Smooth muscle cell (in vitro differentiated cells): ENCODE measurements around the gene ZNF629. TPM values are rescaled to one million over a fixed set of nuclear protein-coding genes. Genes with fewer than 3 reads are reported as not detected.

Source experiments
- DNase-seq: peaks from one replicate; lab custom pipeline; 2025; ENCODE audit not compliant: unreplicated experiment; lab: John Stamatoyannopoulos, UW
- H2AFZ ChIP-seq: fragments of 200-600 bp; sonication (generic); 2 replicates; pipeline ENCODE4 v1.6.0; 2016; ENCODE audit warnings: antibody characterized with exemption, low read depth, mild to moderate bottlenecking
- H3F3A ChIP-seq: fragments of 200-600 bp; sonication (generic); 2 replicates; pipeline ENCODE4 v1.6.0; 2017; ENCODE audit warnings: antibody characterized with exemption, low read depth
- H3K27ac ChIP-seq: fragments of 200-600 bp; sonication (generic); 2 replicates; pipeline ENCODE4 v1.5.1; 2016; ENCODE audit warnings: low read depth, mild to moderate bottlenecking
- H3K27me3 ChIP-seq: fragments of 200-600 bp; sonication (generic); 2 replicates; pipeline ENCODE4 v1.6.1; 2016; ENCODE audit warnings: low read depth, mild to moderate bottlenecking
- H3K36me3 ChIP-seq: fragments of 200-600 bp; sonication (generic); 2 replicates; pipeline ENCODE4 v1.5.1; 2016; ENCODE audit warnings: low read depth
- H3K4me1 ChIP-seq: fragments of 200-600 bp; sonication (generic); 2 replicates; pipeline ENCODE4 v1.5.1; 2016; ENCODE audit warnings: low read depth
- H3K4me2 ChIP-seq: fragments of 200-600 bp; sonication (generic); 2 replicates; pipeline ENCODE4 v1.6.0; 2016; ENCODE audit warnings: mild to moderate bottlenecking
- H3K4me3 ChIP-seq: fragments of 200-600 bp; sonication (generic); 2 replicates; pipeline ENCODE4 v1.5.1; 2016; ENCODE audit warnings: mild to moderate bottlenecking
- H3K79me2 ChIP-seq: fragments of 200-600 bp; sonication (generic); 2 replicates; pipeline ENCODE4 v1.6.0; 2016; ENCODE audit warnings: low read depth, mild to moderate bottlenecking
- H3K9ac ChIP-seq: fragments of 200-600 bp; sonication (generic); 2 replicates; pipeline ENCODE4 v1.6.0; 2016; ENCODE audit warnings: low read depth
- H3K9me3 ChIP-seq: fragments of 200-600 bp; sonication (generic); replicated peaks from 2 replicates; pipeline ENCODE4 v1.5.1; 2016; ENCODE audit warnings: low read depth
- H4K20me1 ChIP-seq: fragments of 200-600 bp; sonication (generic); 2 replicates; pipeline ENCODE4 v1.6.0; 2016; ENCODE audit warnings: low read depth
- WGBS: methylation state at CpG from one replicate; pipeline ENCODE4 v1.1.7; 2016; ENCODE audit warnings: low lambda C conversion rate; 5-methylcytosine and 5-hydroxymethylcytosine counted together
- polyA plus RNA-seq: library from polyadenylated mRNA; unstranded; fragments of >200 nt; fragmentation: Nextera tagmentation; extraction: Ambion mirVana; gene quantifications from 2 replicates; pipeline ENCODE4 v1.2.1, GENCODE V29; 2016
- total RNA-seq: library from RNA; depleted of rRNA; stranded (reverse); fragments of >200 nt; gene quantifications from 2 replicates; pipeline ENCODE4 v1.2.3, GENCODE V29; 2014
- TF ChIP-seq, protein P1 (sequence below): fragments of 200-600 bp; sonication (generic); IDR thresholded peaks from 2 replicates; pipeline ENCODE4 v1.5.1; 2017; ENCODE audit warnings: borderline replicate concordance, mild to moderate bottlenecking, antibody characterized with exemption; ENCODE audit not compliant: insufficient read depth, poor library complexity, severe bottlenecking

ZNF629 gene
- total and polyA plus RNA-seq, 2 experiments from 2014 or later: 11.6 to 13.4 TPM

DNA sequence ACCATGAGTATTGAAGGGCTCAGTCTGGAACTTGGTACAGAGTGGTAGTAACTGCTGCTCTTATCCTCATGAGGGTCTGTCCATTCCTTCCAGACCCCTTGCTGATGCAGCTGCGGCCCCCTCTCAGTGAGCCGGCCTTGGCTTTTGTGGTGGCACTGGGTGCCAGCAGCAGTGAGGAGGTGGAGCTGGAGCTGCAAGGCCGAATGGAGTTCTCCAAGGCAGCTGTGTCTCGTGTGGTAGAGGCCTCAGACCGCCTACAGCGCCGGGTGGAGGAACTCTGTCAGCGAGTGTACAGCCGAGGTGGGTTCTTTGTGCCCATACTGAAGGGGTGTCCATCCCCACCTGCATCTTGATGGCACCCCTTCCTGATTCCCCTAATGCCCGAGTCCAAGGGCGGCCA lies 22.9 kb downstream of the ZNF629 start:
- DNase-seq: no peak
- H3K9ac ChIP-seq: no peak overlapping the region
- H3K36me3 ChIP-seq: peaks cover 8% of the 10 kb centered on the region
- TF ChIP-seq, protein P1, sequence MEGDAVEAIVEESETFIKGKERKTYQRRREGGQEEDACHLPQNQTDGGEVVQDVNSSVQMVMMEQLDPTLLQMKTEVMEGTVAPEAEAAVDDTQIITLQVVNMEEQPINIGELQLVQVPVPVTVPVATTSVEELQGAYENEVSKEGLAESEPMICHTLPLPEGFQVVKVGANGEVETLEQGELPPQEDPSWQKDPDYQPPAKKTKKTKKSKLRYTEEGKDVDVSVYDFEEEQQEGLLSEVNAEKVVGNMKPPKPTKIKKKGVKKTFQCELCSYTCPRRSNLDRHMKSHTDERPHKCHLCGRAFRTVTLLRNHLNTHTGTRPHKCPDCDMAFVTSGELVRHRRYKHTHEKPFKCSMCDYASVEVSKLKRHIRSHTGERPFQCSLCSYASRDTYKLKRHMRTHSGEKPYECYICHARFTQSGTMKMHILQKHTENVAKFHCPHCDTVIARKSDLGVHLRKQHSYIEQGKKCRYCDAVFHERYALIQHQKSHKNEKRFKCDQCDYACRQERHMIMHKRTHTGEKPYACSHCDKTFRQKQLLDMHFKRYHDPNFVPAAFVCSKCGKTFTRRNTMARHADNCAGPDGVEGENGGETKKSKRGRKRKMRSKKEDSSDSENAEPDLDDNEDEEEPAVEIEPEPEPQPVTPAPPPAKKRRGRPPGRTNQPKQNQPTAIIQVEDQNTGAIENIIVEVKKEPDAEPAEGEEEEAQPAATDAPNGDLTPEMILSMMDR: no peak
- H4K20me1 ChIP-seq: peaks cover 8% of the 10 kb centered on the region
- H3F3A ChIP-seq: peaks cover 8% of the 10 kb centered on the region
- 97% methylated on average over 11 of the region's 11 CpGs for WGBS
- H3K4me3 ChIP-seq: no peak overlapping the region
- H3K27ac ChIP-seq: no peak overlapping the region
- no peaks in the 10 kb centered on the region for H3K27me3 ChIP-seq
- peaks cover 31% of the 10 kb centered on the region for H3K79me2 ChIP-seq
- no peak overlapping the region for H2AFZ ChIP-seq
- peak overlapping the region; percentile 90 for H3K4me2 ChIP-seq
- no peaks in the 10 kb centered on the region for H3K9me3 ChIP-seq
- peaks cover 17% of the 10 kb centered on the region for H3K4me1 ChIP-seq

DNA sequence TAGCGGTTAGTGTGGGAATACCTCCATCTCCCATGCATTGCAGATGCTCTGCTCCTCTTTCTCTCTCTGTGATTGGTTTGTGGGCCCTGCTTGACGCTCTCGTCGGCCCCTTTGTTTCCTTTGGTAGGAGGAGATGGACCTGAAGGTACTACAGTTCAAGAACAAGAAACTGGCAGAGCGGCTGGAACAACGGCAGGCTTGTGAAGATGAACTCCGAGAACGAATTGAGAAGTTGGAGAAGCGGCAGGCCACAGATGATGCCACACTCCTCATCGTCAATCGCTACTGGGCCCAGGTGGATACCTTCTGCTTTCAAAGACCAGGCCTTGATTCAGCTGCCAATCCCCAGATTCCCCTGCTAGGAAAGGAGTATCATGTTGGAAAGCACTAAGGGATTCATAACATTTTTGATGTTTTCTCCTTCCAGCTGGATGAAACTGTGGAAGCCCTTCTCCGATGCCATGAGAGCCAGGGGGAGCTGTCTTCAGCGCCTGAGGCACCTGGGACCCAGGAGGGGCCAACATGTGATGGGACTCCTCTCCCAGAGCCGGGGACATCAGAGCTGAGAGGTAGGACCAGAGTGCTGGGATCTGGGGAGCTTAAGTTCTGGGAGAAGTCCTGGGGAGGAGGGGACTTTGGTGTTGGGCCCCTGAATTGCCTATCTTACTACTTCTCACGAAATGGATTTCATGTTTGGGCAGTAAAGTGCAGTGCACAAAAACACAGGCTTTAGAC lies 23.8 kb downstream of the ZNF629 start:
- no peaks in the 10 kb centered on the region for H3K9me3 ChIP-seq
- no peaks in the 10 kb centered on the region for H3K27me3 ChIP-seq
- H3K4me1 ChIP-seq: peaks cover 17% of the 10 kb centered on the region
- H3F3A ChIP-seq: peaks cover 8% of the 10 kb centered on the region
- peak overlapping the region; percentile 65 for H3K4me3 ChIP-seq
- H3K79me2 ChIP-seq: peaks cover 31% of the 10 kb centered on the region
- H3K4me2 ChIP-seq: peak overlapping the region; percentile 90
- TF ChIP-seq, protein P1: no peak
- H2AFZ ChIP-seq: no peak overlapping the region
- 83% methylated on average over 15 of the region's 15 CpGs for WGBS
- peak overlapping the region; percentile 85 for H3K27ac ChIP-seq
- H4K20me1 ChIP-seq: peaks cover 8% of the 10 kb centered on the region
- H3K9ac ChIP-seq: peak overlapping the region; percentile 89
- no peak for DNase-seq
- peaks cover 8% of the 10 kb centered on the region for H3K36me3 ChIP-seq

DNA sequence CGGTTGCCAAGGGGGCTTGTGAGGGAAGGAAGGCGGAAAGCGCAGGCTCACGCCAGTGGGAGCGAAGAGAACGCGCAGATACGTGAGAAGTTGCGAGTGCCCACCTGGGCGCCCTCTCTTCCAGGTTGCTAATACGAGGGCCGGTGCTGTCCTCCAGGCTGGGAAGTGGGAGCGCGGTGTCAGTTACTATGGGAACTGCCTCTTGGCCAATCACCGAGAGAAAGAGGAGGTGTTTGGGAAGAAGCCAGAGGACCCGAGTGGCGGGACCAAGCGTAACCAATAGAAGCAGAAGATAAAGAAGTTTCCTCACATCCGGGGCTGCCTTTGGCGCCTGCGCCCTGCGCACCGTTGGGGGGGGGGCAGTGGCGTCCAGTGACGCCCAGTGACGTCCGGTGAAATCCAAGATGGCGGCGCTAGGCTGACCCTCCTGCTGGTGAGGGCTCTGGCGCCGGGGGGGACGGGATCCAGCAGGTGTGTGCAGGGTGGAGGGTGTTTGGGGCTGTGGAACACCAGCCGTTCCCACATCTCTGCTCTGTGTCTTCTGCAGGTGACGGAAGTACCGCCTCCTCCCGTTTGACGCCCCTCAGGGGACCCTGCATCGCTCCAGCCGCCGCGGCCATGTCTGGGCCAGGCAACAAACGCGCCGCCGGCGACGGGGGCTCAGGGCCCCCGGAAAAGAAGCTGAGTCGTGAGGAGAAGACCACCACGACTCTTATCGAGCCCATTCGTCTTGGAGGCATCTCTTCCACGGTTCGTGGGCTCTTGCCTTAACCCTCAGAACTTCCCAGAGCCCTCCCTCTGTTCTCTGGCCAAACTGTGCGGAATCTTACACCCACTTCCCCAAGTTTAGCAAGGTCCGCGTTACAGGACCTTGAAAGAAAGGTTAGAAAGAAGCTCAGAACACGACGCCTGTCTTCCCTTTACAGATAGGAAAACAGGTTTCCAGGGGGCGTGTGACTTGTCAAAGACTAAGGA lies 24.8 kb downstream of the ZNF629 start, which contains the start of the genes CFAP119 and RNF40:
TSS of gene CFAP119 (minus strand) at position 135 of the 975 bp plus-strand sequence. CDS start 314 bp downstream, outside the sequence.
TSS of gene RNF40 (plus strand) at position 395 of the 975 bp plus-strand sequence. CDS start at position 619, 224 bp downstream.
- Histone ChIP-seq H3K4me3 (peak within 1 kb of the TSS; percentile 65), H4K20me1 (peaks cover 8% of the 10 kb centered on the region), H3K4me2 (peak within 1 kb of the TSS; percentile 90), H3K4me1 (peaks cover 17% of the 10 kb centered on the region), H3K27me3 (no peaks in the 10 kb centered on the region), H3K9ac (peak within 1 kb of the TSS; percentile 89), H3K9me3 (no peaks in the 10 kb centered on the region), H2AFZ (peak within 1 kb of the TSS; percentile 28), H3K27ac (peak within 1 kb of the TSS; percentile 85), H3F3A (peaks cover 8% of the 10 kb centered on the region), H3K36me3 (peaks cover 6% of the 10 kb centered on the region), H3K79me2 (peaks cover 31% of the 10 kb centered on the region)
- TF ChIP-seq, protein P1: no peak
- WGBS: 2% methylated on average over 58 of the region's 60 CpGs
- peak; percentile 91 for DNase-seq
